ENCODE measurements around the gene PTBP1.
"Not testable (repeated sequence)": the region's sequence is repeated elsewhere in the genome, so short reads cannot be mapped to it uniquely, and the experiment has no call there.

GRCh38 chr19:849195-849594, 51.9 kb downstream of the PTBP1 start:
- not testable (repeated sequence) for TF ChIP-seq CTCF (conservative IDR thresholded peaks at IDR 0.05; ENCODE audit: low read depth in 2 of 2); POLR2AphosphoS5 (IDR thresholded peaks at IDR 0.05; ENCODE audit: low read depth); REST (IDR thresholded peaks at IDR 0.05; ENCODE audit: unreplicated experiment); EZH2 (IDR thresholded peaks at IDR 0.05; ENCODE audit: low read depth, unreplicated experiment); JUNB (IDR thresholded peaks at IDR 0.05; ENCODE audit: unreplicated experiment); CREB1 (CRISPR knock-in tag; IDR thresholded peaks at IDR 0.05; ENCODE audit: low read depth); ZNF331 (CRISPR knock-in tag; IDR thresholded peaks at IDR 0.05; ENCODE audit: low read depth); EZH2phosphoT487 (IDR thresholded peaks at IDR 0.05; ENCODE audit: unreplicated experiment); ZNF462 (CRISPR knock-in tag; IDR thresholded peaks at IDR 0.05)
